SK-N-SH (cell line): Measurements from ENCODE around the gene BSG.

Experiments
- CTCF ChIP-seq: fragments of 200-600 bp; sonication (generic); IDR thresholded peaks from 2 replicates; pipeline ENCODE4 v1.6.1; 2017; ENCODE audit warnings: antibody characterized with exemption, mild to moderate bottlenecking, moderate library complexity
- EP300 ChIP-seq, 2 experiments: IDR thresholded peaks; 2 replicates each; pipeline versions ENCODE4 v1.4.0 to v1.6.1; 2012; ENCODE audit warnings: borderline replicate concordance in 1 of 2, low read depth in 1 of 2, low read length in 1 of 2
- FOSL2 ChIP-seq: IDR thresholded peaks from 2 replicates; pipeline ENCODE4 v1.4.0; 2012; ENCODE audit warnings: low read depth, mild to moderate bottlenecking, moderate library complexity, borderline replicate concordance
- FOXJ3 ChIP-seq: sonication (generic); formaldehyde crosslinking; IDR thresholded peaks from 2 replicates; pipeline ENCODE4 v1.5.1; 2020; ENCODE audit warnings: mild to moderate bottlenecking, missing genetic modification reagents
- FOXM1 ChIP-seq: IDR thresholded peaks from 2 replicates; pipeline ENCODE4 v1.4.0; 2012; ENCODE audit warnings: low read depth, mild to moderate bottlenecking
- GATA2 ChIP-seq: sonication (generic); formaldehyde crosslinking; IDR thresholded peaks from 2 replicates; pipeline ENCODE4 v1.5.0; 2020; ENCODE audit warnings: mild to moderate bottlenecking, missing genetic modification reagents
- MAX ChIP-seq: IDR thresholded peaks from 2 replicates; pipeline ENCODE4 v1.4.0; 2012; ENCODE audit warnings: low read depth
- RAD21 ChIP-seq: IDR thresholded peaks from 2 replicates; pipeline ENCODE4 v1.6.1; 2012; ENCODE audit warnings: mild to moderate bottlenecking, low read length
- ZBTB33 ChIP-seq: IDR thresholded peaks from 2 replicates; pipeline ENCODE4 v1.4.0; 2012; ENCODE audit warnings: low read depth, borderline replicate concordance

GRCh38 chr19:621819-622218, 49.4 kb downstream of the BSG start:
- TF ChIP-seq FOXJ3 (no peak), EP300 (IDR thresholded peaks at IDR 0.05; ENCODE audit: borderline replicate concordance in 1 of 2, low read depth in 1 of 2, low read length in 1 of 2) (no peak), CTCF (no peak), GATA2 (CRISPR knock-in tag) (no peak), FOSL2 (no peak), RAD21 (no peak), ZBTB33 (no peak), MAX (no peak), FOXM1 (no peak)
